Type B pancreatic cell (in vitro differentiated cells): ENCODE data around the gene TOR4A. TPM values are rescaled to one million over a fixed set of nuclear protein-coding genes. Genes with fewer than 3 reads are reported as not detected.

Experiments
- DNase-seq: peaks from one replicate; pipeline ENCODE4 v3.0.0; 2021; ENCODE audit warnings: mixed read lengths; ENCODE audit not compliant: unreplicated experiment; ENCODE audit errors: extremely low spot score
- H3K27ac Mint-ChIP-seq: 2 replicates; pipeline ENCODE4 v1.8.0; 2021; ENCODE audit warnings: mild to moderate bottlenecking, mixed read lengths
- H3K27me3 Mint-ChIP-seq: 2 replicates; pipeline ENCODE4 v1.8.0; 2021; ENCODE audit warnings: mixed read lengths
- H3K36me3 Mint-ChIP-seq: 2 replicates; pipeline ENCODE4 v1.8.0; 2021; ENCODE audit warnings: mixed read lengths
- H3K4me1 Mint-ChIP-seq: one replicate; pipeline ENCODE4 v1.8.0; 2021; ENCODE audit warnings: mixed read lengths; ENCODE audit not compliant: unreplicated experiment
- H3K4me3 Mint-ChIP-seq: 2 replicates; pipeline ENCODE4 v1.8.0; 2021; ENCODE audit warnings: mild to moderate bottlenecking, mixed read lengths
- H3K9me3 Mint-ChIP-seq: 2 replicates; pipeline ENCODE4 v1.8.0; 2021; ENCODE audit warnings: mixed read lengths
- total RNA-seq: library from RNA; stranded (reverse); gene quantifications from 2 replicates; pipeline ENCODE4 v1.2.1, GENCODE V29; 2021; ENCODE audit warnings: low replicate concordance
- TF ChIP-seq, protein P1 (sequence below): fragments of 200-600 bp; sonication (generic); conservative IDR thresholded peaks from 2 replicates; pipeline ENCODE4 v1.5.0; 2021; ENCODE audit warnings: antibody characterized with exemption, mild to moderate bottlenecking

Gene TOR4A
- total RNA-seq, 1 donor from 2014 or later = 4.5 TPM

DNA sequence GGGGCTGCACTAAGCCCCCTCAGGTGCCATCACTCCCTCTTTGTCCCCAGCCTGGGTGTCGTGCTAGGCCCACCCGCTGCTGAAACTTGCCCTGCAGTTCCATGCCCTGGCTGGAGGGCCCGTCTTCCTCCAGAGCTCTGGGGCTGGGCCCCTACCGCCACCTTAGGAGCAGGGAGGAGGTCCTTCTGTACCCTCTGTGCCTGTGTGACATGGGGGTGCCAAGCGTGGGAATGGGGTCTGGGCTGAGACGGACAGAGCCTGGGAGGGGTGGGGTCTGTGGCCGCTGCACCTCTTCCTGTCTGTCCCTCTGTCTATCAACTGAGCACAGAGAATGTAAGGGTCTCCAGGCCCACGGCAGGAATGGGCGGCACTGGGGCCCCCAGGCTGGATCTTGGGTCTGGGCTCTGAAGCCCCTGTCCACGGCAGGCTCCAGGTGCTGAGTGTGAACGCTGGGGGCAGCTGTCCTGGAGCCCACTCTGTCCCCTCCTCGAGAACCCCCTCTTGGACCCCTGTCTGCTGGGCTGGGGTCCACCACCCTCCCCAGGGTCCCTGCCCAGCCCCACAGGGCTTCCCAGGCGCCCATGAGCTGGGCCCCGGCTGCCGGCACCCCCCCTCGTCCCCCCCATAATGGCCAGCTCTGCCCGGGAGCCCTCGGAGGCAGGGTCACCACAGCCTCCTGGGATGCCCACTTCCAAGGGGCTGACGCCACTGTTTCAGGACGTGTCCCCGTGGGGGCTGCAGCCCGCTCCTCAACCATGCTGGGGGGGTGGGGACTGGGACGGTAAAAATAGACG is 40.4 kb downstream of the TOR4A start:
- Mint-ChIP-seq H3K4me3 (no peak overlapping the region), H3K9me3 (no peaks in the 10 kb centered on the region), H3K27me3 (no peaks in the 10 kb centered on the region), H3K27ac (no peak overlapping the region), H3K36me3 (no peaks in the 10 kb centered on the region), H3K4me1 (no peaks in the 10 kb centered on the region)
- TF ChIP-seq, protein P1, sequence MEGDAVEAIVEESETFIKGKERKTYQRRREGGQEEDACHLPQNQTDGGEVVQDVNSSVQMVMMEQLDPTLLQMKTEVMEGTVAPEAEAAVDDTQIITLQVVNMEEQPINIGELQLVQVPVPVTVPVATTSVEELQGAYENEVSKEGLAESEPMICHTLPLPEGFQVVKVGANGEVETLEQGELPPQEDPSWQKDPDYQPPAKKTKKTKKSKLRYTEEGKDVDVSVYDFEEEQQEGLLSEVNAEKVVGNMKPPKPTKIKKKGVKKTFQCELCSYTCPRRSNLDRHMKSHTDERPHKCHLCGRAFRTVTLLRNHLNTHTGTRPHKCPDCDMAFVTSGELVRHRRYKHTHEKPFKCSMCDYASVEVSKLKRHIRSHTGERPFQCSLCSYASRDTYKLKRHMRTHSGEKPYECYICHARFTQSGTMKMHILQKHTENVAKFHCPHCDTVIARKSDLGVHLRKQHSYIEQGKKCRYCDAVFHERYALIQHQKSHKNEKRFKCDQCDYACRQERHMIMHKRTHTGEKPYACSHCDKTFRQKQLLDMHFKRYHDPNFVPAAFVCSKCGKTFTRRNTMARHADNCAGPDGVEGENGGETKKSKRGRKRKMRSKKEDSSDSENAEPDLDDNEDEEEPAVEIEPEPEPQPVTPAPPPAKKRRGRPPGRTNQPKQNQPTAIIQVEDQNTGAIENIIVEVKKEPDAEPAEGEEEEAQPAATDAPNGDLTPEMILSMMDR = no peak
- no peak for DNase-seq

- Mint-ChIP-seq H3K27ac (no peak overlapping the region), H3K36me3 (no peaks in the 10 kb centered on the region), H3K9me3 (no peaks in the 10 kb centered on the region), H3K27me3 (no peaks in the 10 kb centered on the region), H3K4me3 (no peak overlapping the region), H3K4me1 (no peaks in the 10 kb centered on the region)
- TF ChIP-seq, protein P1 = no peak
- no peak for DNase-seq
These were observed 41.1 kb downstream of the TOR4A start for GRCh38 chr9:137318602-137319001.

GRCh38 chr9:137319011-137319738 is 41.6 kb downstream of the TOR4A start:
- no peak overlapping the region for H3K27ac Mint-ChIP-seq

GRCh38 chr9:137319739-137320551 is 42.4 kb downstream of the TOR4A start:
- no peaks in the 10 kb centered on the region for H3K36me3 Mint-ChIP-seq
- H3K9me3 Mint-ChIP-seq = no peaks in the 10 kb centered on the region
- TF ChIP-seq, protein P1 = no peak
- H3K27me3 Mint-ChIP-seq = no peaks in the 10 kb centered on the region
- DNase-seq = peak; percentile 68
- H3K27ac Mint-ChIP-seq = no peak overlapping the region
- H3K4me1 Mint-ChIP-seq = no peaks in the 10 kb centered on the region
- no peak overlapping the region for H3K4me3 Mint-ChIP-seq

More at GRCh38 chr9:137319011-137319738, 41.6 kb downstream of the TOR4A start:
- Mint-ChIP-seq H3K4me3 (no peak overlapping the region), H3K9me3 (no peaks in the 10 kb centered on the region), H3K27me3 (no peaks in the 10 kb centered on the region), H3K4me1 (no peaks in the 10 kb centered on the region), H3K36me3 (no peaks in the 10 kb centered on the region)
- TF ChIP-seq, protein P1 = peak; percentile 66
- DNase-seq = peak; percentile 72

DNA sequence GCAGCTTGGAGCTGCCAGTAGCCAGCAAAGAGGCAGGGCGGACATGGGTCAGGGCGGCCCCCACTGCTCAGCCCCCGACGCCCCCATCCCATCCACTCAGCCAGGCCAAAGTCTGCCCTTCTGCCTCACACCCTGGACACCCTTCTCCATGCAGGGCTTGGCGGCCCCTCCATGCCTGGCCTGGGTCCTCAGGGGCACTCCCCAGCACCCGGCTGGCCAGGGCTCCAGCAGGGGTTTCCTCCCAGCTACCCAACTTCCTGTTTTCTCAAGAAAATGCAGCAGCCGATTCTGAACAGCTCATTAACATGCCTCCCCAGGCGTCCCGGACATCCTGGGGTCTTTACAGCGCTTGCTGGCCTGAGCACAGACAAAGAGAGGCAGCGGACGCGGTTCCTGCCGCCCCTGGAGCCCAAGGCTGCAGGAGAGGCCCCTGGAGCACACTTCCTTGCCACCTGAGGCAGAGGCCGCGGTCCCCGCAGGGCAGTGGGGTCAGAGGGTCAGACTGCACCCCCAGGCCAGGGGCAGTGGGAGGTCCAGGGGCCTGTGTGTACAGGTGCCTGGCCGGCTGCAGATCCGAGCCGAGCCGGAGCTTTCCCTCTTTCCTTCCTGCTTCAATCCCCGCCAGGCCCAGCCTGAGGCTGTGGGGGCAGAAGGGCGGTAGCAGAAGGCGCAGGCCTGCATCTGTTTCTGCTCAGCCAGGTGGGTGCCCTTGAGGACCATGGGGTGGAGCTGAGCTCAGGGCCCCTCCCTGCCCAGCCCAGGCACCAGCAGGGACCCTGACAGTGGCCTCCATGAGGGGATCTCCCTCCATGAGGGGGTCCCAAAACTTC is 43.2 kb downstream of the TOR4A start:
- no peaks in the 10 kb centered on the region for H3K9me3 Mint-ChIP-seq
- no peaks in the 10 kb centered on the region for H3K36me3 Mint-ChIP-seq
- peak; percentile 67 for DNase-seq
- no peaks in the 10 kb centered on the region for H3K4me1 Mint-ChIP-seq
- H3K27ac Mint-ChIP-seq = no peak overlapping the region
- H3K4me3 Mint-ChIP-seq = no peak overlapping the region
- TF ChIP-seq, protein P1 = no peak
- no peaks in the 10 kb centered on the region for H3K27me3 Mint-ChIP-seq
